GM19238 (cell line): ENCODE data around the gene RAD9A.

Experiments used
- DNase-seq: peaks from one replicate; pipeline ENCODE4 v3.0.0; 2011; ENCODE audit warnings: low spot score; ENCODE audit not compliant: insufficient read length

RAD9A gene

GRCh38 chr11:67408437-67409200, 16.8 kb downstream of the RAD9A start:
- no peak for DNase-seq

GRCh38 chr11:67409261-67409666, 17.5 kb downstream of the RAD9A start:
- DNase-seq, result peak; percentile 90

DNA sequence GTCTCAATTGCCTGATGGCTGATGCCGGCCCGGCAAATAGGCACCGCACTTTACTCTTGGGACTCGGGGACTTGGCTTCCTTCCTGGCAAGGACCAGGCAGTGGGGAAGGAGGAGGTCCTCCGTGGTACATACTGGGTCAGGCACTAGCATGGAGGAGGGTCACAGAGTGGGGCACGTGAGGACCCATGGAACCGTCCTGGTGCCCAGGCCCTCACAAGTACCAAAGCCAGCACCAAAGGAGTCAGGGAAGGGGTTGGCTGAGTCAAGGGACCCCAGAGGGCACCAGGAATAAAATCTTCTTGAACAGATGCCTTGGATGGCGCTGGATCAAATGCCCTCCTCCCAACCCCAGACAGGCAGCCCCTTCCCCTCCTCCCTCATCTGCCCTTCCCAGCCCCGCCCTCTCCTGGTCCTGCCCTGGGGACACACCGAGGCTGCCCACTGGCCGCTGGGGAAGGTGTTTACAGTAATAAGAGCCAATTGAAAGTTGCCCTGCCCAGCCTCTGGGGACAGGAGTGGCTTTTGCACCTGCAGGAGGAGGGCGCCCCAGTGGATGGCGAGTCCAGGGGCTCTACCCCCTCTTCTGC, 18.1 kb downstream of the RAD9A start:
- DNase-seq, result no peak

DNA sequence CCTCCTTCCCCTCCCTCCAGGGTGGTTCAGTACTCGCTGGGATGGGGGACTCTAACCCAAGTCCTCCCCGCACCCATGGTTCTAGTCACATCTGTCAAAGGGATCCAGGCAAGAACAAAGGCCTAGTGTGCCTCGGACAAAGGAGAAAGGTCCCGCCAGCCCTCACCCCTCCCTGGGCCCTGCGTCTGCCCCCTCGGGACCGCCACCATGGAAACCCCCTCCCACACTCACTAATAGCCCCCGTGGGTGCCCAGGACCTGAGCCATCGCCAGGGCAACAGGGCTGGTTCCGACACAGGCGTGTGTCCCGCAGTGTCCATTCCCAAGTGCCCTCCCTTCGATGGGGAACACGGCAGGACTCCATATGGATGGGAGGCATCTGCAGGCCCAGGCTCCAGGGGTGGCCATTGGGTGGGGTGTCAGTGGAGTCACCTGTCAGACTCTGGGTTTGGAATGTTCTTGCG, 18.6 kb downstream of the RAD9A start:
- no peak for DNase-seq

GRCh38 chr11:67410984-67411784, 19.4 kb downstream of the RAD9A start:
- no peak for DNase-seq

DNA sequence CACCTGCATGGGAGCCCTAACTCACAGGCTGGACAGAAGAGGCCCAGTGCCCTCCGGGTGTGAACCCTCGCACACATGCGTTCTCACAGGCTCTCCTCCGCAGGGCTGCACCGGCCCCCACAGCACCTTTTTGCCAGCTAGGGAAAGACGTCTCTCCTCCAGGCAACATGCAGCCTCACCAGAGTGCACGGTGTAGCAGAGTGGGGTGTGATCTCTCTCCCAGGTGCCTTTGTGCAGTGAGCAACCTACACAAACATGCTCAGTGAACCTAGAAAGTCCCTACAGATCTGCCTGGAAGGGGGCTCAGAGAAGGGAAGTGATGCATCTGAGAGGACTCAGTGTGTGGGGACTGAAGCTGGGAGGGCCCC, 20.0 kb downstream of the RAD9A start:
- no peak for DNase-seq

DNA sequence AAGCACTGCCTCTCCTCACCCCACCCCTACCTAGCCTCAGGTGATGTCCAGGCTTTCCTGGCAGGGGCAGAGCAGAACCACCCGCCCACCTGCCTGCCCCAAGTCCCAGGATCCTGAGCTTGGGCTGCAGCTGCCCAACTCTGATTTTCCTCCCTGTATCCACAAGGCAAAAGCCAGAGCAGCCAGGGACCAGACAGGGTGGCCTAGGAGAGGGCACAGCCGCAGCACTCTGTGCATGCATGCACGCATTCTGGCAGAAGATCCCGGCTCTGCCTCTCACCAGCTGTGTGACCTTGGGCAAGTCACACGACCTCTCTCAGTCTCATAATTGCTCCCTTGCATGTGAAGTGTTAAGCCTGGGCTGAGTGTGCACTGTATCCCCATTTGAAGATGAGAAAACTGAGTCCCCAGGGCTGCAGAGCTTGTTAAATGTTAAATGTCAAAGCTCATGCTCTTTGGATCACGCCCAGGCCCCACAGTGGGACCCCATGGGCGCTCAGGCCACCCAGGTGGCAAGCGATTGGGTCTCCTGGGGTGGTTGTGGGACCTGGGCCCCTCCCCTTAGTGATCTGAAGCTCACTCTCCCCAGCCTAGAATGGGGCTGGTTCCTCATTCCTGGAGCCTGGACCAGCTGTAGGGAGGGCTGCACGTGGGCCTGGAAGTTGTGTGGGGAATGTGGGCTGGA, 20.9 kb downstream of the RAD9A start:
- no peak for DNase-seq

GRCh38 chr11:67413266-67413849, 21.6 kb downstream of the RAD9A start:
- DNase-seq, result no peak

GRCh38 chr11:67415501-67416304, 23.9 kb downstream of the RAD9A start, which contains the start of gene CARNS1:
Gene CARNS1 (plus strand): TSS chr11:67415678. CDS start chr11:67416200, 522 bp downstream.
- DNase-seq, result no peak

DNA sequence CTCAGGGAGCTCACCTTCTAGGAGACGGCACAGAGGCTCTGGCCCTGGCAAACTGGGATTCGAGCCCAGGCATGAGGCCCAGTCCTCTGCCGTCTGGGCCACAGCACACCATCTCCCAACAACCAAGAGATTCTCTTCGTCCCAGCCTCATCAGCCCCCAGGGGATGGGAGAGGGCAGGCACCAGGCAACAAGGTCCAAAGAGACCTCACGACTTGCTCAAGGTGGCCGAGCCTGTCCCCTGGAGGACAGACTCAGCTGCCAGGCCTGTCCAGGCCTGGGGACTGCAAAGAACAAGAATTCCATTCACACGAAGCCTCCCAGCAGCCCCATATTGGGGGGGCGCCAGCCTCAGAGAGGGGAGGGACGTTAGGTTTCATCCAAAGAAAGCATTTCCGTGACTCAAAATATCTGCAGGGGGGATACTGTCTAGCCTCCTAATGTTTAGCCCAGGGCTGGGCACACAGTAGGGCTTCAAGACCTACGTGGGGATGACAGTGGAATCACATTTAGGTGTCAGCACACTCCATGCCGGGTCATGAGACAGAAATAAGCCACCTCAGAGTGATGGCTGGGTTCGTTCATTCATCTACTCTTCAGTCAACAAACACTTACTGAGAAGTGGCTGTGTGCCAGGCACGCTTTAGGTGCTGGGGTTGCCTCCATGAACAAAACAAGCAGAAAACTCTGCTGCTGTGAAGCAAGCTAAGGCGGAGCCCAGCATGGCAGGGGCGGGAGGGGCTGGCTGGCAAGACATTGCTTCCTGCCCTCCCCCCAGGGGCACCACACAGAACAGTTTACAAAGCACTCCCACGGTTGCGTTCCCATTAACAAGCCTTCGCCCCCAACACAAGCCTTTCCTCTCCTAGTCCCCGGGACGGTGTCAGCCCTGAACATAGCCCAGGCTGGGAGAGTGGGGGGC, 24.9 kb downstream of the RAD9A start:
- DNase-seq, result no peak

- no peak for DNase-seq
These were observed 25.6 kb downstream of the RAD9A start for GRCh38 chr11:67417425-67417824.

DNA sequence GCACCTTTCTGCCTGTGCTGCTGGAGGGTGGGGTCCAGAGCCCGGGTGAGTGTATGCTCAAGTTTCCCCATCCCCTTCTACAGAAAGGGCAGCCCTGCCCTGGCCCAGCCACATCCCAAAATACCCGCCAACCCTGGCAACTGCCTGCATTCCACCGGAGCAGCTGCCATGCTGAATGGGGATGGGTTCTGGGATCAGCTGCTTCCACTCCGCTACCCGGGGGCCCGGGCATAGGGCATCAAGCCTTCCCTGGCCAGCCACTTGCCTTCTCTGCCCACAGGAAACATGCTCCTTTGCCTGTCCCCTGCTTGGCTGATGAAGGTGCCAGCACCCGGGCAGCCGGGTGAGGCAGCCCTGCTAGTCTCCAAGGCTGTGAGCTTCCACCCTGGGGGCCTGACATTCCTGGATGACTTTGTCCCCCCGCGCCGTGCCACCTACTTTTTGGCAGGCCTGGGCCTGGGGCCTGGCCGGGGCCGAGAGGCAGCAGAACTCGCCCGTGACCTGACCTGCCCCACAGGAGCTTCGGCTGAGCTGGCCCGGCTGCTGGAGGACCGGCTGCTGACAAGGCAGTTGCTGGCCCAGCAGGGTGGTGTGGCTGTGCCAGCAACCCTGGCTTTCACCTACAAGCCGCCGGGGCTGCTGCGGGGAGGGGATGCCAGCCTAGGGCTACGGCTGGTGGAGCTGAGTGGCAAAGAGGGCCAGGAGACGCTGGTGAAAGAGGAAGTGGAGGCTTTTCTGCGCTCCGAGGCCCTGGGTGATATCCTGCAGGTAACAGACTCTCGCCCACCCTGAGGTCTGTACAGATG, 26.9 kb downstream of the RAD9A start:
- DNase-seq, result no peak

DNA sequence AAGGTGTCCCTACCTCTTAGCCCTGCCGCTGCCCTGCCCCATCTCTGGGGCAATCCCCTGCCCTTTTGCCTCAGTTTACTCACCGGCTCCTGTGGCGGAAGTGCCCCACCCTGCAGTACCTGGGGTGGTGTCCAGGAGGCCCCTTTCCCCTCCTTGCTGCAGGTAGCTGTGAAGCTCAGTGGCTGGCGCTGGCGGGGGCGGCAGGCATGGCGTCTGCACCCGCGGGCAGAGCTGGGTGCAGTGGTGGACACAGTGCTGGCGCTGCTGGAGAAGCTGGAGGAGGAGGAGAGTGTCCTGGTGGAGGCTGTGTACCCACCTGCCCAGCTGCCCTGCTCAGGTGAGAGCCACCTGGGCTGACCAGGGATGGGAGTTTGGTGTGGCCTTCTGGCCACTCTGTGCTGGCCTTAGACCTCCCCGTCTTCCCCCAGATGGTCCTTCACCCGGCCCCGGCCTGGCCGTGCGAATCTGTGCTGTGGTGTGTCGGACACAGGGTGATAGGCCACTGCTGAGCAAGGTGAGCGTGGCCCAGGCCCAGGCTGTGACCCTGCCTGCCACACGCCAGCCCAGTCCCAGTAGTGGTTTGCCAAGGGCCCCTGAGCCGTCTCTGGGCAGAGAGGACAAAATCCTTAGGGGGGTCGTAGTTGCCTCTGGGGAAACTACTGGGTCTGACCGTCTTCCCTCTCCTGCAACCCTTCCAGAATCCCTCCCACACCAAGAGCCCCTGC, 27.7 kb downstream of the RAD9A start:
- DNase-seq, result no peak

GRCh38 chr11:67420147-67420645, 28.4 kb downstream of the RAD9A start:
- DNase-seq, result no peak

GRCh38 chr11:67420646-67421429, 29.1 kb downstream of the RAD9A start:
- peak; percentile 99 for DNase-seq

GRCh38 chr11:67421430-67422031, 29.7 kb downstream of the RAD9A start:
- DNase-seq, result no peak
